ENCODE results near the gene DEPP1.

DEPP1 gene

DNA sequence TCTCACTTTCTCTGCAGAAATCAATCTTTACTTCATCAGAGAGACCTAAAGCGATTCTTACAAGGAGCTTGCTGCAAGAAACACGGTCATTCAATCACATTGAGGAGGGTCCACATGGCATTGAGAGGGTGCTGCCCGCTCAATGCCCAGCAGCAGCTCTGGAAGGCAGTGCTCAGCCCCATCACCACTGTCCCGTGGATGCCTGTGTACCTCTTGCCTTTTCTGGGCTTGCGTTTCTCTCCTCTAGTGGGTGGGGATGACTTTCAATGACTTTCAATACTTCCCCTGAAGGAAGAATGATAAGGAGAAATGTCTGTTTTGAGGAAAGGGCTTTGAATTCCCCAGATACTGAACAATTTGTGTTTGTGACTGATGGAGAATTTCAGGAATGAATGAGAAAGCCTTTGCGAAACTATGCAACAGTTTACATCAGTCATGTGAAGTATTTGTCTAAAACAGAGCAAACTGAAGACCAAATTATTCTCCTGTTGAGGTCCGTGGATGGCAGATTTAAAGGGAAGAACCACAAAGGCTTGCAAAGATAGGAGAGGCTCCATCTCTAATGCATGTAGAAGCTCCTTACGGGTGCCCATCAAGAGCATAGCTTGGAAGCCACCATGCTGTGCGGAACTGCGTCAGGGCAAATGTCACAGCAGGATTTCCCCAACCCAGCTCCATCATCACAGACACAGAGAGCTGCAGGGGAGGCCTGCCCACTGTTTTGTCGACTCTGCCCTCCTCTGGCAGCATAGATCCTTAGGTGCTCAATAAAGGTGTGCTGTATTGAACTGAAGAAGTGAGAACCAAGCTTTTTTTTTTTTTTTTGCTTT is 15.5 kb upstream of the DEPP1 start:
- DNase-seq (ENCODE audit: low spot score): no peak
- no peaks in the 10 kb centered on the region for H3K9me3 ChIP-seq (ENCODE audit: severe bottlenecking)
- no peak overlapping the region for H3K4me3 ChIP-seq (ENCODE audit: severe bottlenecking)
- no peak for TF ChIP-seq CTCF (IDR thresholded peaks at IDR 0.05; ENCODE audit: poor library complexity, severe bottlenecking)
- no peaks in the 10 kb centered on the region for H3K4me1 ChIP-seq (ENCODE audit: insufficient read depth, poor library complexity, severe bottlenecking)
- ATAC-seq (ENCODE audit: low read depth): no peak
- no peak overlapping the region for H3K27ac ChIP-seq (ENCODE audit: poor library complexity, severe bottlenecking)
- H3K36me3 ChIP-seq (ENCODE audit: low read depth): no peaks in the 10 kb centered on the region
- no peaks in the 10 kb centered on the region for H3K27me3 ChIP-seq (ENCODE audit: insufficient read depth, poor library complexity, severe bottlenecking)

GRCh38 chr10:44993226-44993921 is 14.8 kb upstream of the DEPP1 start:
- no peak for TF ChIP-seq CTCF (IDR thresholded peaks at IDR 0.05; ENCODE audit: poor library complexity, severe bottlenecking)
- H3K4me1 ChIP-seq (ENCODE audit: insufficient read depth, poor library complexity, severe bottlenecking): no peaks in the 10 kb centered on the region
- H3K36me3 ChIP-seq (ENCODE audit: low read depth): no peaks in the 10 kb centered on the region
- no peak overlapping the region for H3K27ac ChIP-seq (ENCODE audit: poor library complexity, severe bottlenecking)
- ATAC-seq (ENCODE audit: low read depth): no peak
- H3K4me3 ChIP-seq (ENCODE audit: severe bottlenecking): no peak overlapping the region
- DNase-seq (ENCODE audit: low spot score): no peak
- no peaks in the 10 kb centered on the region for H3K9me3 ChIP-seq (ENCODE audit: severe bottlenecking)
- no peaks in the 10 kb centered on the region for H3K27me3 ChIP-seq (ENCODE audit: insufficient read depth, poor library complexity, severe bottlenecking)

GRCh38 chr10:44992732-44993225 is 14.2 kb upstream of the DEPP1 start:
- DNase-seq (ENCODE audit: low spot score): no peak
- TF ChIP-seq CTCF (IDR thresholded peaks at IDR 0.05; ENCODE audit: poor library complexity, severe bottlenecking): no peak
- no peaks in the 10 kb centered on the region for H3K36me3 ChIP-seq (ENCODE audit: low read depth)
- H3K9me3 ChIP-seq (ENCODE audit: severe bottlenecking): no peaks in the 10 kb centered on the region
- no peak overlapping the region for H3K27ac ChIP-seq (ENCODE audit: poor library complexity, severe bottlenecking)
- H3K27me3 ChIP-seq (ENCODE audit: insufficient read depth, poor library complexity, severe bottlenecking): no peaks in the 10 kb centered on the region
- H3K4me3 ChIP-seq (ENCODE audit: severe bottlenecking): no peak overlapping the region
- no peak for ATAC-seq (ENCODE audit: low read depth)
- H3K4me1 ChIP-seq (ENCODE audit: insufficient read depth, poor library complexity, severe bottlenecking): no peaks in the 10 kb centered on the region

GRCh38 chr10:44992070-44992731 is 13.6 kb upstream of the DEPP1 start:
- Histone ChIP-seq H3K27me3 (ENCODE audit: insufficient read depth, poor library complexity, severe bottlenecking) (no peaks in the 10 kb centered on the region), H3K36me3 (ENCODE audit: low read depth) (no peaks in the 10 kb centered on the region), H3K27ac (ENCODE audit: poor library complexity, severe bottlenecking) (no peak overlapping the region), H3K4me3 (ENCODE audit: severe bottlenecking) (no peak overlapping the region), H3K9me3 (ENCODE audit: severe bottlenecking) (no peaks in the 10 kb centered on the region), H3K4me1 (ENCODE audit: insufficient read depth, poor library complexity, severe bottlenecking) (no peaks in the 10 kb centered on the region)
- ATAC-seq (ENCODE audit: low read depth) (no peak), DNase-seq (ENCODE audit: low spot score) (no peak)
- no peak for TF ChIP-seq CTCF (IDR thresholded peaks at IDR 0.05; ENCODE audit: poor library complexity, severe bottlenecking)
